Skeletal muscle satellite cell (primary cell): Measurements from ENCODE around the gene GNG12. TPM values are rescaled to one million over a fixed set of nuclear protein-coding genes. Genes with fewer than 3 reads are reported as not detected.

Experiments
- H3K27me3 ChIP-seq: 2 replicates; pipeline ENCODE4 v1.7.0; 2013; ENCODE audit warnings: low read length; ENCODE audit not compliant: control insufficient read depth, insufficient read depth
- H3K36me3 ChIP-seq: 2 replicates; pipeline ENCODE4 v1.7.0; 2013; ENCODE audit warnings: mild to moderate bottlenecking, control low read depth, low read length; ENCODE audit not compliant: insufficient read depth
- H3K4me1 ChIP-seq: 2 replicates; pipeline ENCODE4 v1.7.0; 2013; ENCODE audit warnings: low read length; ENCODE audit not compliant: control insufficient read depth, insufficient read depth
- H3K4me2 ChIP-seq: 2 replicates; pipeline ENCODE4 v1.7.0; 2013; ENCODE audit warnings: mild to moderate bottlenecking, low read length
- H3K4me3 ChIP-seq: 2 replicates; pipeline ENCODE4 v1.7.0; 2013; ENCODE audit warnings: low read length
- H3K9ac ChIP-seq: 2 replicates; pipeline ENCODE4 v1.7.0; 2013; ENCODE audit warnings: mild to moderate bottlenecking, low read depth, low read length, moderate library complexity
- H3K9me3 ChIP-seq: replicated peaks from 2 replicates; pipeline ENCODE4 v1.7.0; 2013; ENCODE audit warnings: mild to moderate bottlenecking, control low read depth, low read length
- total RNA-seq: library from RNA; depleted of rRNA; stranded (reverse); fragments of >200 nt; gene quantifications from 2 replicates; pipeline ENCODE4 v1.2.3, GENCODE V29; 2012; rRNA removed

The GNG12 gene
- 158 and 208 TPM in 2 replicates for total RNA-seq

DNA sequence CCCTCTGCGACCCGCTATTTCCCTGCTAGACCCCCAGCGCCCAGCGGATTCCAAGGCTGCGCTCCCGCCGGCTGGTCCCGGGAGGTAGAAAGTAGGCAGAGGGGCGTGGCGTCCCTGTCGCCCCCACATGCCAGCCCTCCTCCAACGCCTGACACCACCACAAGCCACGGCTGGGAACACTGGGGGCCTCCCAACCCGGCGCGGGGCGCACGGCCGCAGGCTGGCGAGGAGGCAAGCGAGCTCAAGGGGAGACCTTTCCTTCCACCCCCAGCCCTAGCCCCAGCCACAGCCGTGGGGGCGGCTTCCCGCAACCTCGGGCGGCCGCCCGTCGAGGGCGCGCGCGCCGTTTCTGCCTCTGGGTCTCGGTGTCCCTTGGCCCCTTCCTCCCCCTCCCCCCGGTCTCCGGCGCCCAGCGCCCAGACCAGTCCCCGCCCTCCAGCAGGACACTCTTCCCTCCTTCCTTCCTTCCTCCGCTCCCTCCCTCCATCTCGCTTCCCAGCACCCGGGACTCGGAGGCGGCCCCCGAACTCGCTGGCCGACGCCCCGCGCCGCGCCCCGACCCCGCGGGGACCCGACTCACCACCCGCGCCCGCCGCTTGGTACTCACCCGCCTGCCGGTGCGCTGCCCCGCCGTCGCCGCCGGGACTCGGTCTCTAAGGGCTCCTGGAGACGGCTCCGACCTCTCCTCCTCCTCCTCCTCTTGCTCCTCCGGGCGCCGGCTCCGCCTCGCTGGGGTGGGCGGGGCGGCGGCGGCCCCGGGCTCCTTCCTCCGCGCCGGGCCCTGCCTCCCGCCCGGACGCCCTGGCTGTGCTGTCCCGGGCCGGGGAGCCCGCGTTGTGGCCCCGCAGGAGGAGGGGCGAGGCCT lies at the start of gene GNG12:
Gene GNG12 (minus strand): TSS at position 731 of the 865 bp plus-strand sequence. CDS start 125,781 bp downstream, outside the sequence.
- Histone ChIP-seq H3K4me1 (peaks cover 19% of the 10 kb centered on the region), H3K9ac (peak within 1 kb of the TSS; percentile 92), H3K9me3 (no peaks in the 10 kb centered on the region), H3K4me3 (peak within 1 kb of the TSS; percentile 94), H3K36me3 (peaks cover 6% of the 10 kb centered on the region), H3K4me2 (peak within 1 kb of the TSS; percentile 84), H3K27me3 (no peaks in the 10 kb centered on the region)

DNA sequence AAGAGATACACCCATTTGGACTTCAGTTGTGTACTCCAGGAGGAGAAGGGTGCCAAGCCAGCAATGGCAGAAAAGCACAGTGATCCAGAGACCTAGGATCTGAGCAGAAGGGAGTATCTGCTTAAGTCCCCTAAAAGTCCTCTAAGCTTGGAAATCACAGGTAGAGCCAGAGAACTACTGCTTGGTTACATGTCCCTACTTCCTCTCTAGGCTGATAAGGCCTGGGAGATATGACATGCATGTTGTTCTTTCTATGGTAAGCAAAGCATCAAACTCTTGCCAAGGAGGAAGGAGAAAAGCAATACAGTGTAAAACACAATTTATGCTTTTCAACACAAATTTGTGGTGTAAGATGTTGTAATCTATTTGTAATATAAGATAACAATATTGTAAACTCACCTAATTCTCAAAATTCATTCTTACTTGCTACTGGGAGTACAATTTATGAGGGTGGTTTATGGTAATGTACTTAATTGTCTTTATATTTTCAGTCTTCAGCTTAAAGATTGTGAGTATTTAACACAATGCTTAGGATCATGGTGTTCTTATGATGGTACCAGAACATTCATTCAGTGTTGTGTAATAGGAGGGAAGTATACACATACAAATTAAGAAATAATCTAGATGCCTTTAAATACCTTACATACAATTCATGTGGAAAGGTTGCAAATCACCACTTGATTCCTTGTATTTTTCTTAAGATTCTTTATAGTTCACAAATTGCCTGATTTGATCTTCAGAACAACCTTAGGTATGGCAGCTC lies 49.1 kb upstream of the GNG12 start:
- no peaks in the 10 kb centered on the region for H3K27me3 ChIP-seq
- no peaks in the 10 kb centered on the region for H3K36me3 ChIP-seq

DNA sequence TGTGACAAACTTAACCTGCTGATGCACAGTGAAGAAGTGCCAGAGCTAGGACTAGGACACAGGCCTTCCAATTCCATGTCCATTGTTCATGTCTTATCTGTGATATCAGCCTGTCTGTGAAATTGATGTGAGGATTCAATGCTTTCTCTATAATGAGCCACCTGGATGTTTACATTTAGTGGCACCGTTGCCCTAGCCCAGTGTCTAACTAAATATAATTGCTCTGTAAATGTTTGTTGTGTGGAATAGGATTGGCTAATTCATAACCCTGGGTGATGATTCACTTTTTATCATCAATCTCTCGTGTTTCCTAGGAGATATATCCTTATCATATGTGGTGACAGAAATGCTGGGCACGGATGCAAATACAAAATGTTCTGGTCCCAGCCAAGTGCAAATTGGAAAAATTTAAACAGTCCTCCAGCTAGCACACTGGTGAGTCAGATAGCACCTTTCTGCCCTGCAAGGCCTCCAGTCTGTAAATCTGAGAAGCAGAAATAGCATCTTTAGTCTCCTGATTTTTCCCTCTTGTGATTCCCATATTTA lies 46.9 kb upstream of the GNG12 start:
- Histone ChIP-seq H3K9me3 (no peaks in the 10 kb centered on the region), H3K36me3 (no peaks in the 10 kb centered on the region), H3K4me2 (peak overlapping the region; percentile 7), H3K4me1 (peaks cover 23% of the 10 kb centered on the region), H3K27me3 (no peaks in the 10 kb centered on the region), H3K4me3 (no peak overlapping the region), H3K9ac (no peak overlapping the region)

More for the DNA sequence above, 49.1 kb upstream of the GNG12 start:
- Histone ChIP-seq H3K4me2 (no peak overlapping the region), H3K9me3 (no peaks in the 10 kb centered on the region), H3K4me1 (peaks cover 23% of the 10 kb centered on the region), H3K9ac (no peak overlapping the region), H3K4me3 (no peak overlapping the region)

DNA sequence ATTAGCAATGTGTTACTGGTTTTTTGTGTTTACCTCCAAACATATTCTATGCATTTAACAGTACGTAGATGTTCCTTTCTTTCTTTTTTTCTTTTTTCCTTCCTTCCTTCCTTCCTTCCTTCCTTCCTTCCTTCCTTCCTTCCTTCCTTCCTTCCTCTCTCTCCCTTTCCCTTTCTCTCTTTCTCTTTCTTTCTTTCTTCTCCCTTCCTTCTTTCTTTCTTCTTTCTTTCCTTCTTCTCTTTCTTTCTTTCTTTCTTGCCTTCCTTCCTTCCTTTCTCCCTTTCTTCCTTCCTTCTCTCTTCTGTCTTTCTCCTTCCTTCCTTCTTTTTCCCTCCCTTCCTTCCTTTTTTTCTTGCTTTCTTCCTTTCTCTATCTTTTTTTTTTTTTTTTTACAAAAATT lies 46.2 kb upstream of the GNG12 start:
- no peak overlapping the region for H3K9ac ChIP-seq
- no peaks in the 10 kb centered on the region for H3K27me3 ChIP-seq

DNA sequence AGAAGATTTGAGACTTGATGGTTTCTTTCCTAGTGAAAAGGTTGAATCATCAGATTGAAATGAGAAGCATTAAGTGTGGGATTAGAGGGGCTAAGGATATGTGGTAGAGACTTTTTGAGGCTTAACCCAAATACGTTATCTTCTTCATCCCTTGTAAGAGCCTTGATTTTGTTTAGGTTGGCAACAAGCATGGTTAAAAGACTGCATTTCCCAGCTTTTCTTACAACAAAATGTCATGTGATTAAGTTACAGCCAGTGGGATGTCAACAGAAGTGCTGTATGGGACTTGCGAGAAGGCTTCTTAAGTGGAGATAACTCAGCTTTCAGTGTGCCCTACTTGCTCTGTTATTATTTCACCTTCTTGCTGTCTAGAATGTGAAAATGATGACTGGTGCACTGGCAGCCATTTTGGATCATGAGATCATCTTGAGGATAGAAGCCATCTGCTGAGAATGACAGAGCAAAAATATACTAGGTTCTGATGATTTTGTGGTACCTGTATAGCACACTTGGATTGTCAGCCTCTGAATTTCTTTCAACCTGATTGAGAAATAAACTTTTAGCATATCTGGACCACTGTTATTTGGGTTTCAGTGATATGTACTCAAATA lies 41.3 kb upstream of the GNG12 start:
- no peak overlapping the region for H3K9ac ChIP-seq
- no peaks in the 10 kb centered on the region for H3K4me1 ChIP-seq
- H3K27me3 ChIP-seq: no peaks in the 10 kb centered on the region
- no peak overlapping the region for H3K4me2 ChIP-seq
- H3K4me3 ChIP-seq: no peak overlapping the region
- H3K36me3 ChIP-seq: no peaks in the 10 kb centered on the region
- no peaks in the 10 kb centered on the region for H3K9me3 ChIP-seq

More for the DNA sequence above, 46.2 kb upstream of the GNG12 start:
- Histone ChIP-seq H3K4me3 (no peak overlapping the region), H3K9me3 (no peaks in the 10 kb centered on the region), H3K4me1 (peaks cover 23% of the 10 kb centered on the region), H3K4me2 (no peak overlapping the region), H3K36me3 (no peaks in the 10 kb centered on the region)

DNA sequence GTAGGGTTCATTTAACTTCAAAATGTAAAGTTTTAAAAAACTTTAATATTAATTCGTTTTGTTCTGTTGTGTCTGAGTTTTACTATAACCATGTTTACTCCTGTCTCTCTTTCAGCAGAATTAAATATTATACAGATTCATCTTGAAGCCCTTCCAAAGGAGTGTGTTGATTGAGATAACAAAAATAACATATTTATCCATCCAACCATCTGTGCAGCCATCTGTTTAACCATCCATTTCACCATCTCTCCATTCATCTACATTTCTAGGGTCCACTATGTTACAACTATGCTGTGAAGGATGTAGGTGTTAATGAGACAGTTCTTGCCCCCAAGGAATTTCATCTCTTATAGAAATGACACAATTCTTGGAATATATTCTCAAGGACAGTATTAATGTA lies 36.0 kb upstream of the GNG12 start:
- no peak overlapping the region for H3K4me3 ChIP-seq
- H3K4me1 ChIP-seq: no peaks in the 10 kb centered on the region
- H3K9ac ChIP-seq: no peak overlapping the region
- H3K27me3 ChIP-seq: no peaks in the 10 kb centered on the region
- no peaks in the 10 kb centered on the region for H3K9me3 ChIP-seq
- no peaks in the 10 kb centered on the region for H3K36me3 ChIP-seq
- no peak overlapping the region for H3K4me2 ChIP-seq

DNA sequence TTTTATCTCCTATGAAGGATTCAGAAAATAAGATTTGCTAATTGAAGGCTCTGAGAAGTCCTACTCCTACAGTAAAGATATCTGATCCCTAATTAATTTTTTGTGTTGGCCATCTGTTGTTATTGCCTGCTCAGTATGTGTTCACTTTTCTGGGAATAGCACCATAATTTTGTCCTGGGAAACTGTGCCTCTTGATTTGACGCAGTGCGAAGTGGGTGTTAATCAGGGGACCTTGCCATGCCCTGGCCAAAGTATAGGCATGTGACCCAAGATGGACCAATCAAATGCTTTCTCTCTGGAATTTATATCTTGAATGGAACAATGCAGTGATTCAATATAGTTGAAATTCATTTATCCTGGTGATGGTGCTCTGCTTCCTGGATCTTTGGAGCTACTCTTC lies 30.4 kb upstream of the GNG12 start:
- no peaks in the 10 kb centered on the region for H3K36me3 ChIP-seq

DNA sequence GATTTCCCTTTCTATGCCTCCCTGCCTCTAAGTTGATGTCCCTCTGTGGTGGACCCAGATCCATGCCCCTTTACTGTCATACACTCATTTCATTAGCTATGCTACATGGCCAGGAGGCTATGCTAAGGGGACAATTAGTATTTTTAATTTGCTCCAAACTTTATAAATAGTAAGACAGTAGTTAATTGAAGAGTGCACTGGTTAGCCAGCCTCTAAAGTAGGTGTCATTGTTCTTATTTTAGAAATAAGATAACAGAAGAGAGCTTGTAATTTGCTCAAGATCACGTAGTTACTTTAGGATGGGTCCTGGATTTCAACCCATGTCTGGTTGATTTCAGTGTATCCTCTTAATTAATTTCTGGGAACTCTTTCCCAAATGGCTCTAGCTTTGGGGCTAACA lies 29.4 kb upstream of the GNG12 start:
- H3K36me3 ChIP-seq: no peaks in the 10 kb centered on the region
- no peak overlapping the region for H3K9ac ChIP-seq
- H3K27me3 ChIP-seq: no peaks in the 10 kb centered on the region
- no peak overlapping the region for H3K4me2 ChIP-seq
- H3K4me1 ChIP-seq: no peaks in the 10 kb centered on the region
- no peak overlapping the region for H3K4me3 ChIP-seq
- H3K9me3 ChIP-seq: no peaks in the 10 kb centered on the region

More for the DNA sequence above, 30.4 kb upstream of the GNG12 start:
- H3K27me3 ChIP-seq: no peaks in the 10 kb centered on the region
- H3K9me3 ChIP-seq: no peaks in the 10 kb centered on the region
- H3K4me1 ChIP-seq: no peaks in the 10 kb centered on the region
- H3K9ac ChIP-seq: no peak overlapping the region
- H3K4me3 ChIP-seq: no peak overlapping the region
- H3K4me2 ChIP-seq: no peak overlapping the region

DNA sequence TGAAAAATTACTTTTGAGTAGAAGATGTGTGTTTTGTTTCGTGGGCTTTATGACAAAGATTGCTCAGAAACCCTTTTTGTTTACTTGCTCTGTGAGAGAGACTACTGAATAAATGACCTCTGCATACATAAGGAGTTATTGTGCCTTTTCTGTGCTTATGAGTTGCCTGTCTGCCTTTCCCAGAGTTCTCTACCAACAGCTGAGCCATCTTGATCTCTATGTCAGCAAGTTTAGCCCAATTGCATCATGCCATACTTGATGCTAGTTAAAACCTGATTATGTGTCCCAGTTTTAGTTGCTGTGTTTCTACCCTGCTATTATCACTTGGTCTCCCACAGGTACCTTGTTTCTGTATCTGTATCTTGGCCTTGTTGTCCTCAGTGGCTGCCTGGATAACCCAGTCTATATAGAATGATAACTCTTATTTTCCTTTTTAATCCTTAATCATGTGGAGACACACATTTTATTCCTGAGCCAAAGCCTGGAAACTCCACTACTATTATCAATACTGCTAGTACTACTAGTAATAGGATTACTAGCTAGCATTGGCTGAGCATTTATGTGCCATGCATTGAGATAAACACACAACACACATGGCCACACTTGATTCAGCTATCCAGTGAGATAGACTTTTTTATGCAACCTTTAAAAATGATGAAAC lies 28.7 kb upstream of the GNG12 start:
- H3K36me3 ChIP-seq: no peaks in the 10 kb centered on the region
- H3K9me3 ChIP-seq: no peaks in the 10 kb centered on the region
- H3K9ac ChIP-seq: no peak overlapping the region
- H3K27me3 ChIP-seq: no peaks in the 10 kb centered on the region
- no peak overlapping the region for H3K4me3 ChIP-seq
- no peaks in the 10 kb centered on the region for H3K4me1 ChIP-seq
- H3K4me2 ChIP-seq: no peak overlapping the region

DNA sequence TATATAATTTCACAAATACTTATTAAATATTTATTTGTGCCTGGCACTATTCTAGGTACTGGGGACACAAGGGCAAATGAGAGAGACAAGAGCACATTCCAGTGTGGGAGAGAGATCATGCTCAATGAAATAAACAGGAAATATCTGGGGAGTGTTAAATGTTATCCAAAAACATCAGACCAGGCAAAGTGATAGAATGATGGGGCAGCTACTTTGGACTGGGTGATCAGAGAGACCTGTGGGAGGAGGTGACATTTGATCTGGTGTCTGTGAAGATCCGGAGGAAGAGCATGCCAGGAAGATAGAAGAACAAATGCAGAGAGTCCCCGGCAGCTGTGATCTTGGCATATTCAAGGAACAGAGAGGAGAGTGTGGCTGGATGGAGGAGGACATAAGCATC lies 27.5 kb upstream of the GNG12 start:
- no peak overlapping the region for H3K9ac ChIP-seq
- H3K4me1 ChIP-seq: peaks cover 4% of the 10 kb centered on the region
- no peak overlapping the region for H3K4me2 ChIP-seq
- H3K4me3 ChIP-seq: no peak overlapping the region
- H3K9me3 ChIP-seq: no peaks in the 10 kb centered on the region
- no peaks in the 10 kb centered on the region for H3K27me3 ChIP-seq
- no peaks in the 10 kb centered on the region for H3K36me3 ChIP-seq

DNA sequence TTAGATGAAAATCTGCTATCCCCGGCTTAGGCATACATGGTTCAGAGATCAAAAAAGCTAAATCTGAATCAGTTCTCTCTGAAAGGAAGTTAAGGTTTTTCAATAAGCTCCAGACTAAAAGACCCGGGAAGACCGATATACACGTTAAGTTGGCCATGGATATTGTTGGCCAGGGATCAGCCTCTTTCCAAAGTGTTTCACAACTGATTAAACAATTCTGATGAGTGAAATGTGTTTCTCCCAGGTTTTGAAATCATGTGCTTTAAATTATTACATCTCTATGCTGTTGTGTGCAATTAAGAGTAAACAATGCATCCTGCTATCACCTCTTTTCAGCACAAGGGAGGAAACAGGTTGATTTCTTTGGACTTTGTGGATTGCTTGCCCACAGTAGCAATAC lies 23.7 kb upstream of the GNG12 start:
- Histone ChIP-seq H3K9ac (no peak overlapping the region), H3K36me3 (no peaks in the 10 kb centered on the region), H3K4me2 (no peak overlapping the region), H3K9me3 (no peaks in the 10 kb centered on the region), H3K27me3 (no peaks in the 10 kb centered on the region), H3K4me1 (peaks cover 8% of the 10 kb centered on the region), H3K4me3 (no peak overlapping the region)
